CD4-positive, alpha-beta T cell treated with Interleukin-1 beta for 1 hour (primary cell): Measurements from ENCODE around the gene WASHC3.

Source experiments
- DNase-seq, 2 donors: peaks; one replicate each; pipeline ENCODE4 v3.0.0-alpha.2; 2020 to 2022

WASHC3 gene

DNA sequence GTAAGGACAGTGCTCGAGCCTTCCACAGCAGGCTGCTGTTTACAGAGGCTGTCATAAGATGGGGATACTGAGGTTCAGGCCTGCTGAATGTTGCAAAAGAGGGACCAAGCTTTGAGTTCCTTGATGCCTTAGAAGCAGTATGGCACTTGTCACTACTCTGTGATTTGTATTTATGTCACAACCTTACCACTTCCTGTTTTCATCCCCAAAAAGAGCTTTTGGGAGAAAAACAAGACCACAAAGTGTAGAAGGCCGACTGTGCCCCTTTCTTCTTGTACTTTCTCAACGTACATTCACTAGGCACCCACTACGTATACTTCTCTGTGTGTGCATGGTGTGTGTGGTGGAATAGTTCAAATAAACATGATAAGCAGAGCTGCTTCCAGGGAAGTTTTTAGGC lies 94.3 kb downstream of the WASHC3 start:
- peak in 1 of 2 donors; percentile 2 for DNase-seq

DNA sequence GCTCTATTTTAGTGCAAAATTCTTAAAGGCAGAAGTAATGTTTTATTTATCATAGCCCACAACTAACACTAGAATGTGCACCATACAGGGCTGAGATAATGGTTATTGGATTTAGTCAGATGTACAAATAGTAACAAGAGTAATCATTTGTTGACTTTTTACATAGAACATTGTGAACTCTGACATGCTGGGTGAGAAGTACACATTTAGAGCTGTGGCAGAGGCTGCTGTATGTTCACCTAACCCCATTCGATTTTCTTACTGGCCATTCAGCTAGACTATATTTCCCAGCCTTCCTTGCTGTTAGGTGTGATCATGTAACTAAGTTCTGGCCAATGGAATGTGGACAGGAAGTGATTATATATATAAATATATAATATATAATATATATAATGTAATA lies 95.3 kb downstream of the WASHC3 start:
- DNase-seq = no peak

DNA sequence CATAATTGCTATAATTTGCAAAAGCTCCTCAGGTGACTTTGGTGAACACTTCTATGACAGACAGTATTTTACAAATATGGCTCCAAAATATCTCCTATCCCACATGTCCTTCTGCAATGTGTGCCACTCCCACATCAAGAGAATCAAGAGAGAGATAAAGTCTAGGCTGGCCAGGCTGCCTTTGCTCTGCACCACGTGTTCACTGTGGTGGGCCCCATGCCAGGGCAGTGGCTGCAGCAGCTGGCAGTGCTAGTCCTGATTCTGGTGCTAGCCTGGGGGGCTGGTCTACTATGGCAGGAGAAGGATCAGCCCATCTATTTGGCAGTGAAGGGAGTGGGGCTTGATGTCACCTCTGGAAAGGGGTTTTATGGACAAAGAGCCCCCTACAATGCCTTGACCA lies 98.1 kb downstream of the WASHC3 start:
- no peak for DNase-seq
